Medulla oblongata (tissue), 1 donor: ENCODE results near the gene DPEP2NB.
A peak's percentile ranks its signal among the peaks of the same experiment; 100 is the strongest.
"Not testable (repeated sequence)": the region's sequence is repeated elsewhere in the genome, so short reads cannot be mapped to it uniquely, and the experiment has no call there.

ENCODE experiments used
- DNase-seq: peaks from one replicate; pipeline ENCODE4 v3.0.0-alpha.2; 2015; ENCODE audit errors: extremely low spot score

DPEP2NB gene

GRCh38 chr16:68013440-68013839 lies 2.3 kb downstream of the DPEP2NB start:
- DNase-seq: no peak

- not testable (repeated sequence) for DNase-seq
Observed at GRCh38 chr16:68009872-68010271, 5.8 kb downstream of the DPEP2NB start.

- no peak for DNase-seq
Observed at GRCh38 chr16:68009157-68009735, 6.5 kb downstream of the DPEP2NB start.

GRCh38 chr16:68005786-68006286 lies 9.9 kb downstream of the DPEP2NB start:
- DNase-seq: peak; percentile 79

GRCh38 chr16:68005211-68005610 lies 10.5 kb downstream of the DPEP2NB start:
- DNase-seq: no peak

DNA sequence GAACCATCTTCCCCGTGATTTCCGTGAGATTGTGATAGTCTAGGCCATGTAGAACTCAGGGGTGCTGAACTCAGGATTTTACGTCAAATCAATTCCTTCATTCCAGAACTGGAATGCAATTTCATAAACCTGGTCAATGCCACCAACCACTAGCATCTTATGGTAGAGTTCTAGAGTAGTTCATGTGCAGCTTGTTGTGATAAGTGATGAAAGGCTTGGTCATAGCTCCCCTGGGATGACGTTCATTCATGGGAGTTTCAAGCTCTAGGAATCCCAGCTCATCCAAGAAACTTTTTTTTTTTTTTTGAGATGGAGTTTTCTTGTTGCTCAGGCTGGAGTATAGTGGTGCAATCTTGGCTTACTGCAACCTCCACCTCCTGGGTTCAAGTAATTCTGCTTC lies 12.7 kb downstream of the DPEP2NB start:
- no peak for DNase-seq

DNA sequence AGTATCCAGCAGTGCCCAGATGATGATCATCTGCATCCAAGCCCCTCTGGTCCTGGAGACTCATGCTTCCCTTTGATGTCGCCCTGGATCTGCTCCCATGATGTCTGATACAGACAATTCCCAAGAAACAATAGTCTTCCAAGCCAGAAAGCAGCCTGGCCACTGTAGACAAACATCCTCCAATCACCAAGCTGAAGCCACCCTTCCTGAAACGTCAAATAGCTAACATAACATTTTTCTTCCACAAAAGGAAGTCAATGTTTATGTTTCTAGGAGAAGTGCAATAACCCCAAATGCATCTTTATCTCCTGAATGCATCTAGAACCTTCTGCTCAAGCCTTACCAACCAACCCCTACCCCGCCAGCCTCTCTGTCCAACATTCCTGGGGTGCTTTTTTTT lies 15.3 kb downstream of the DPEP2NB start:
- DNase-seq: no peak

- no peak for DNase-seq
Observed at GRCh38 chr16:67999985-68000384, 15.7 kb downstream of the DPEP2NB start.

GRCh38 chr16:67998779-67999688 lies 16.7 kb downstream of the DPEP2NB start, which contains the start of gene DPEP2:
Gene DPEP2 (minus strand): TSS chr16:67999484. CDS start chr16:67993212, 6,272 bp downstream.
- peak; percentile 71 for DNase-seq

DNA sequence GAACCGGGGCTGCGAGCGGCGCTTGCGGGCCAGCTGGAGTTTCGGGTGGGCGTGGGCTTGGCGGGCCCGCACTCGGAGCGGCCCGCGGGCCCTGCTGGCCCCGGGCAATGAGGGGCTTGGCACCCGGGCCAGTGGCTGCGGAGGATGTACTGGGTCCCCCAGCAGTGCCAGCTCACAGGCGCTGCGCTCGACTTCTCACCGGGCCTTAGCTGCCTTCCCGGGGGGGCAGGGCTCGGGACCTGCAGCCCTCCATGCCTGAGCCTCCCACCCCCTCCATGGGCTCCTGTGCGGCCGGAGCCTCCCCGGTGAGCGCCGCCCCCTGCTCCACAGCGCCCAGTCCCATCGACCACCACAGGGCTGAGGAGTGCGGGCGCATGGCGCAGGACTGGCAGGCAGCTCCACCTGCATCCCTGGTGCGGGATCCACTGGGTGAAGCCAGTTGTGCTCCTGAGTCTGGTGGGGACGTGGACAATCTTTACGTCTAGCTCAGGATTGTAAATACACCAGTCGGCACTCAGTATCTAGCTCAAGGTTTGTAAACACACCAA lies 17.4 kb downstream of the DPEP2NB start:
- DNase-seq: not testable (repeated sequence)

- DNase-seq: no peak
Observed at GRCh38 chr16:67996666-67997065, 19.0 kb downstream of the DPEP2NB start.

GRCh38 chr16:67995423-67995822 lies 20.3 kb downstream of the DPEP2NB start:
- DNase-seq: no peak

GRCh38 chr16:67994040-67994408 lies 21.7 kb downstream of the DPEP2NB start:
- not testable (repeated sequence) for DNase-seq

- DNase-seq: peak; percentile 69
Observed at GRCh38 chr16:67993207-67994039, 22.3 kb downstream of the DPEP2NB start.

GRCh38 chr16:67992661-67993206 lies 23.0 kb downstream of the DPEP2NB start:
- DNase-seq: no peak

- DNase-seq: no peak
Observed at GRCh38 chr16:67990018-67990386, 25.7 kb downstream of the DPEP2NB start.

- DNase-seq: peak; percentile 32
Observed at GRCh38 chr16:67989322-67990017, 26.2 kb downstream of the DPEP2NB start.

GRCh38 chr16:67988675-67989074 lies 27.0 kb downstream of the DPEP2NB start:
- DNase-seq: no peak

- DNase-seq: peak; percentile 69
Observed at GRCh38 chr16:67987460-67988160, 28.1 kb downstream of the DPEP2NB start.

- no peak for DNase-seq
Observed at GRCh38 chr16:67986949-67987348, 28.8 kb downstream of the DPEP2NB start.
